Measurements from ENCODE around the gene RIPOR2. TPM values are rescaled to one million over a fixed set of nuclear protein-coding genes. Genes with fewer than 3 reads are reported as not detected.
A peak's percentile ranks its signal among the peaks of the same experiment; 100 is the strongest.
"Not testable (repeated sequence)": the region's sequence is repeated elsewhere in the genome, so short reads cannot be mapped to it uniquely, and the experiment has no call there.

Gene RIPOR2
- total RNA-seq, 2 experiments from 2014 or later: 18.0 to 28.9 TPM

DNA sequence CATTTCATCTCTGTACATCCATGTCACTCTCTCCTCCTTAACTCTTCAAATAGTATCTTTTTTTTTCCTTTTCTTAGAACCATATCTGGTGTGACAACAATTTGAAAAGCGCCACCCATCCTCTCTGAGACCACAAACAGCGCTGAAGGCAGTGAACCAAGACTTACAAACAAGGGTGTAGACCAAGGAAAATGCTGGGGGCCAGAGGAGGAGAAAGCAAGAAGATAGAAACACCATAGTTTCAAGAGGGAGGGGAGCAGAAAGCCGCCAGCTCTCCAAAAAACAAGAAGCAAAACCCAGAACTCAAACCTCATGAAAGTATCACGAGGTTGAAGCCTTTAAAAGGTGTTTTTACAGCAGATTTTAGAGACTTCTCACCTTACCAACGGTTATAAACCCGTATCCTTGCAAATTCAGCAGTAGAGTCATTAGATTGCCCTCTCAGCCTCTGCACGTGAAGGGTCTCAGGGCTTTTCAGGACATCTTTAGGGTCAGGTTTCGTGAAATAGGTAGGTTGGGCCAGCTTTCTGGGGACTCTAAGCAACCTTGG, 13.3 kb upstream of the RIPOR2 start:
- TF ChIP-seq, protein P1, sequence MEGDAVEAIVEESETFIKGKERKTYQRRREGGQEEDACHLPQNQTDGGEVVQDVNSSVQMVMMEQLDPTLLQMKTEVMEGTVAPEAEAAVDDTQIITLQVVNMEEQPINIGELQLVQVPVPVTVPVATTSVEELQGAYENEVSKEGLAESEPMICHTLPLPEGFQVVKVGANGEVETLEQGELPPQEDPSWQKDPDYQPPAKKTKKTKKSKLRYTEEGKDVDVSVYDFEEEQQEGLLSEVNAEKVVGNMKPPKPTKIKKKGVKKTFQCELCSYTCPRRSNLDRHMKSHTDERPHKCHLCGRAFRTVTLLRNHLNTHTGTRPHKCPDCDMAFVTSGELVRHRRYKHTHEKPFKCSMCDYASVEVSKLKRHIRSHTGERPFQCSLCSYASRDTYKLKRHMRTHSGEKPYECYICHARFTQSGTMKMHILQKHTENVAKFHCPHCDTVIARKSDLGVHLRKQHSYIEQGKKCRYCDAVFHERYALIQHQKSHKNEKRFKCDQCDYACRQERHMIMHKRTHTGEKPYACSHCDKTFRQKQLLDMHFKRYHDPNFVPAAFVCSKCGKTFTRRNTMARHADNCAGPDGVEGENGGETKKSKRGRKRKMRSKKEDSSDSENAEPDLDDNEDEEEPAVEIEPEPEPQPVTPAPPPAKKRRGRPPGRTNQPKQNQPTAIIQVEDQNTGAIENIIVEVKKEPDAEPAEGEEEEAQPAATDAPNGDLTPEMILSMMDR (conservative IDR thresholded peaks at IDR 0.05; ENCODE audit: low read length): no peak
- TF ChIP-seq EZH2phosphoT487 (IDR thresholded peaks at IDR 0.05; ENCODE audit: borderline replicate concordance, low read depth, low read length): no peak
- intact Hi-C loops (cut with micrococcal nuclease; ENCODE audit: unreplicated experiment): no loop called here
- Histone ChIP-seq H3K9me3 (ENCODE audit: low read length) (peaks cover 14% of the 10 kb centered on the region; the same call in 1 of the 2 replicates), H3K4me3 (ENCODE audit: low read depth, low read length, poor library complexity, severe bottlenecking) (peak overlapping the region; percentile 24), H3K9me2 (ENCODE audit: insufficient read depth, low read length) (no peaks in the 10 kb centered on the region), H3K4me1 (ENCODE audit: insufficient read depth, low read length, poor library complexity, severe bottlenecking) (peaks cover 24% of the 10 kb centered on the region), H3K79me2 (ENCODE audit: insufficient read depth, low read depth, low read length) (no peaks in the 10 kb centered on the region), H3K27ac (ENCODE audit: low read depth, low read length, poor library complexity, severe bottlenecking) (peak overlapping the region; percentile 61), H2AFZ (ENCODE audit: low read length) (peak overlapping the region; percentile 83), H3K36me3 (ENCODE audit: insufficient read depth, low read length) (peaks cover 6% of the 10 kb centered on the region; the same call in 1 of the 2 replicates), H3K4me2 (ENCODE audit: low read length) (peak overlapping the region; percentile 64), H4K20me1 (ENCODE audit: insufficient read depth, low read length) (no peaks in the 10 kb centered on the region)
- no TSS peak for BruUV-seq (replicated peaks)
- peak; percentile 71 for DNase-seq (ENCODE audit: low spot score)
- ChIA-PET POLR2A (interaction anchor here (0.7 to 1.1 kb wide), 6 partner anchors 11 to 1081 kb away, joined by 3 to 6 read pairs (median 3); no protein-coding TSS in a partner anchor), CTCF (ENCODE audit: unreplicated experiment) (no interaction called here)

DNA sequence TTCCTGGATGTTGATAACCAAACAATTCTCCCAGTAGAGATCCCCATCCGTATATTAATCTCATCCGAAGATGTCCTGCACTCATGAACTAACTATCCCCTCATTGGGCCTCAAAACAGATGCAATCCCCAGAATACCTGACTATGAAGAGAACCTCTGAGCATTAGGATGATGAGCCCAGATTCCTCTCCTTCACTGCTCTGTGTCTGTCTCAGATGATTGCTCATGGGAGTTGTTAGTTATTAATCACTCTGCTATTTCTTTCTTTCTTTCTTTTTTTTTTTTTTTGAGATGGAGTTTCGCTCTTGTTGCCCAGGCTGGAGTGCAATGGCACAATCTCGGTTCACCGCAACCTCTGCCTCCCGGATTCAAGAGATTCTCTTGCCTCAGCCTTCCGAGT, 12.5 kb upstream of the RIPOR2 start:
- Histone ChIP-seq H3K9me3 (ENCODE audit: low read length) (peaks cover 20% of the 10 kb centered on the region; the same call in 1 of the 2 replicates), H3K36me3 (ENCODE audit: insufficient read depth, low read length) (peaks cover 11% of the 10 kb centered on the region; the same call in 1 of the 2 replicates), H3K4me1 (ENCODE audit: insufficient read depth, low read length, poor library complexity, severe bottlenecking) (peaks cover 24% of the 10 kb centered on the region)
- H2AFZ ChIP-seq (ENCODE audit: low read length); DNase-seq (ENCODE audit: low spot score); BruUV-seq (replicated peaks); H3K4me2 ChIP-seq (ENCODE audit: low read length); H3K27ac ChIP-seq (ENCODE audit: low read depth, low read length, poor library complexity, severe bottlenecking); H3K9me2 ChIP-seq (ENCODE audit: insufficient read depth, low read length); intact Hi-C loops (cut with micrococcal nuclease; ENCODE audit: unreplicated experiment); H4K20me1 ChIP-seq (ENCODE audit: insufficient read depth, low read length); H3K4me3 ChIP-seq (ENCODE audit: low read depth, low read length, poor library complexity, severe bottlenecking); H3K79me2 ChIP-seq (ENCODE audit: insufficient read depth, low read depth, low read length); CTCF ChIA-PET (ENCODE audit: unreplicated experiment): not testable (repeated sequence)
- POLR2A ChIA-PET: interaction anchor here (0.7 kb wide), 4 partner anchors 95 to 1082 kb away, joined by 3 to 6 read pairs (median 4); no protein-coding TSS in a partner anchor

DNA sequence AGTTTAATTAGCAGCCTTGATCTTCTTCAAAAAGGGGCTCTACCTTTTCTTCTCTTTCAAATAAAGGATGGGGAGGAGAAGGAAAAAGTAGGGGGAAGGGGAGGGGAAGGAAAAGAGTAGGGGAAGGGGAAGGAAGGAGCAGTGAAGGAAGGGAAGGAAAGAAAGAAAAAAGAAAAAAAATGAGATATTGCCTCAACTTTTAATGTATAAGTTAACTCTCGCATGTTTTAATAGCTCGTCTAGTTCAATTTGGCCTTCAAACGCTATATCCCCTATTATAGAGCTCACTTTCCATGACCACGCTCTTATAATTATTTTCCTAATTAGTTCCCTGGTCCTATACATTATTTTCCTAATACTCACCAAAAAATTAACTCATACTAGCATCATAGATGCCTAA, 11.9 kb upstream of the RIPOR2 start:
- POLR2A ChIA-PET: no interaction called here
- H3K27ac ChIP-seq (ENCODE audit: low read depth, low read length, poor library complexity, severe bottlenecking): no peak overlapping the region
- no peaks in the 10 kb centered on the region for H4K20me1 ChIP-seq (ENCODE audit: insufficient read depth, low read length)
- intact Hi-C loops (cut with micrococcal nuclease; ENCODE audit: unreplicated experiment): no loop called here
- H3K4me3 ChIP-seq (ENCODE audit: low read depth, low read length, poor library complexity, severe bottlenecking): no peak overlapping the region
- H3K79me2 ChIP-seq (ENCODE audit: insufficient read depth, low read depth, low read length): no peaks in the 10 kb centered on the region
- TF ChIP-seq, protein P1 (conservative IDR thresholded peaks at IDR 0.05; ENCODE audit: low read length): no peak
- no peak for TF ChIP-seq EZH2phosphoT487 (IDR thresholded peaks at IDR 0.05; ENCODE audit: borderline replicate concordance, low read depth, low read length)
- peaks cover 24% of the 10 kb centered on the region for H3K4me1 ChIP-seq (ENCODE audit: insufficient read depth, low read length, poor library complexity, severe bottlenecking)
- DNase-seq (ENCODE audit: low spot score): no peak
- BruUV-seq (replicated peaks): no TSS peak
- CTCF ChIA-PET (ENCODE audit: unreplicated experiment): no interaction called here
- H3K9me2 ChIP-seq (ENCODE audit: insufficient read depth, low read length): no peaks in the 10 kb centered on the region
- H3K36me3 ChIP-seq (ENCODE audit: insufficient read depth, low read length): peaks cover 11% of the 10 kb centered on the region; the same call in 1 of the 2 replicates
- peaks cover 20% of the 10 kb centered on the region; the same call in 1 of the 2 replicates for H3K9me3 ChIP-seq (ENCODE audit: low read length)
- H2AFZ ChIP-seq (ENCODE audit: low read length): no peak overlapping the region
- H3K4me2 ChIP-seq (ENCODE audit: low read length): no peak overlapping the region

Data from OCI-LY7 (cell line).